ENCODE data around the gene ARID2.

The ARID2 gene

GRCh38 chr12:45729233-45730083, at the start of gene ARID2:
Gene ARID2, plus strand, starts transcription at chr12:45729706. Its CDS starts 131 bp downstream, at chr12:45729837.
- DNase-seq (ENCODE audit: low read depth in 2 of 2, low spot score in 1 of 2) = peak in 1 of 2 donors; percentile 36

- DNase-seq (ENCODE audit: low read depth in 2 of 2, low spot score in 1 of 2) = no peak
Observed at GRCh38 chr12:45680362-45680761, 49.1 kb upstream of the ARID2 start.

GRCh38 chr12:45681465-45681864, 48.0 kb upstream of the ARID2 start:
- DNase-seq (ENCODE audit: low read depth in 2 of 2, low spot score in 1 of 2) = no peak

GRCh38 chr12:45685680-45686079, 43.8 kb upstream of the ARID2 start:
- no peak for DNase-seq (ENCODE audit: low read depth in 2 of 2, low spot score in 1 of 2)

GRCh38 chr12:45687081-45688015, 42.2 kb upstream of the ARID2 start:
- DNase-seq (ENCODE audit: low read depth in 2 of 2, low spot score in 1 of 2) = no peak

- no peak for DNase-seq (ENCODE audit: low read depth in 2 of 2, low spot score in 1 of 2)
Observed at GRCh38 chr12:45688183-45688582, 41.3 kb upstream of the ARID2 start.

- no peak for DNase-seq (ENCODE audit: low read depth in 2 of 2, low spot score in 1 of 2)
Observed at GRCh38 chr12:45695035-45695434, 34.5 kb upstream of the ARID2 start.

GRCh38 chr12:45695606-45696005, 33.9 kb upstream of the ARID2 start:
- no peak for DNase-seq (ENCODE audit: low read depth in 2 of 2, low spot score in 1 of 2)

GRCh38 chr12:45696049-45696448, 33.5 kb upstream of the ARID2 start:
- DNase-seq (ENCODE audit: low read depth in 2 of 2, low spot score in 1 of 2) = no peak

- no peak for DNase-seq (ENCODE audit: low read depth in 2 of 2, low spot score in 1 of 2)
Observed at GRCh38 chr12:45697371-45697770, 32.1 kb upstream of the ARID2 start.

GRCh38 chr12:45701296-45701695, 28.2 kb upstream of the ARID2 start:
- no peak for DNase-seq (ENCODE audit: low read depth in 2 of 2, low spot score in 1 of 2)

GRCh38 chr12:45703942-45704341, 25.6 kb upstream of the ARID2 start:
- no peak for DNase-seq (ENCODE audit: low read depth in 2 of 2, low spot score in 1 of 2)

- DNase-seq (ENCODE audit: low read depth in 2 of 2, low spot score in 1 of 2) = no peak
Observed at GRCh38 chr12:45704968-45705367, 24.5 kb upstream of the ARID2 start.

- DNase-seq (ENCODE audit: low read depth in 2 of 2, low spot score in 1 of 2) = no peak
Observed at GRCh38 chr12:45705404-45705803, 24.1 kb upstream of the ARID2 start.

GRCh38 chr12:45707241-45707857, 22.2 kb upstream of the ARID2 start:
- DNase-seq (ENCODE audit: low read depth in 2 of 2, low spot score in 1 of 2) = no peak

- DNase-seq (ENCODE audit: low read depth in 2 of 2, low spot score in 1 of 2) = no peak
Observed at GRCh38 chr12:45708363-45708762, 21.1 kb upstream of the ARID2 start.

GRCh38 chr12:45708901-45709300, 20.6 kb upstream of the ARID2 start:
- DNase-seq (ENCODE audit: low read depth in 2 of 2, low spot score in 1 of 2) = no peak

- no peak for DNase-seq (ENCODE audit: low read depth in 2 of 2, low spot score in 1 of 2)
Observed at GRCh38 chr12:45712319-45712718, 17.2 kb upstream of the ARID2 start.

- no peak for DNase-seq (ENCODE audit: low read depth in 2 of 2, low spot score in 1 of 2)
Observed at GRCh38 chr12:45713078-45713477, 16.4 kb upstream of the ARID2 start.

- no peak for DNase-seq (ENCODE audit: low read depth in 2 of 2, low spot score in 1 of 2)
Observed at GRCh38 chr12:45718306-45718705, 11.2 kb upstream of the ARID2 start.

GRCh38 chr12:45720069-45720468, 9.4 kb upstream of the ARID2 start:
- DNase-seq (ENCODE audit: low read depth in 2 of 2, low spot score in 1 of 2) = no peak

- no peak for DNase-seq (ENCODE audit: low read depth in 2 of 2, low spot score in 1 of 2)
Observed at GRCh38 chr12:45721369-45721768, 8.1 kb upstream of the ARID2 start.
